ENCODE data around the gene FARP2.

FARP2 gene

DNA sequence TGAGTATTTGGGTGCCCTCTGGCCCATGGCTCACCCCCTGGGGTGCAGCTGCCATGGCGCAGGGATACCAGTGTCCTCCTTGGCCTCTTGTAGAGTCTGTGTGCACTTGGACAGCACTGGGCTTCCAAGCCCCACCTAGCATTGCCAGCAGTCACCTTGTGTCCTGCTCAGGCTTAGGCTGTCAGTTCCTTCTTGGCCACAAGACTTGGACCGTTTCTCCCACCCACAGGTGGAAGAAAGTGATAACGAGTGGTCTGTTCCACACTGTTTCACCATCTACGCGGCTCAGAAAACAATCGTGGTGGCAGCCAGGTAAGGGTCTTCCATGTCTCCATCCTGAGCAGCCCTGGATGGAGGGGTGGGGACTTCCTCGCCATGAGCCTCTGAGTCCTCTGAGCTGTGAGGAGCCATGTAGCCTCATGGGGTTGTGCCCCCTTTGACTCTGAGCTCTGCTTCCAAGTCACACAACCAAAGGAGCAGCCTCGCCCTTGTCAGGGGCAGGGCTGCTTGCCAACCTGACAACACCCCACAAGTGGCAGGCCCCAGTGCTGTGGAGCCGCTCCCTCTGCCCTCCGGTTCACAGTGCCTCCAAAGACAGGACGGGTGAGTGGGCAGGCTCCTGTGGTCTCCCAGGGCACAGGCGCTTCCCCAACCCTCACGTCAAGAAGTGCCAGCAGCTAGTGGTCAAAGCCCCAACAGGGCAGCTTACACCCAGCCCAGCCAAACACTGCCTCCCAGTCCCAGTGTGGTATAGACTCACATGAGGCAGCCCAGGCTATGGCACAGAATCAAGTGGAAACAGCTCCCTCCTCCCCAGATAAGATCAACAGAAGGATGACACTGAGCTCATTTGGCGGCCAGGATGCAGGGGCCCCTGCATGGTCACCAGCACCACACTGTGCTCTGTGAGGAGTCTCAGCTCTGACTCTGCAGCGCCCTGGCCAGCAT is 133.9 kb downstream of the FARP2 start:
- Histone ChIP-seq H3K4me1 (ENCODE audit: insufficient read depth, low read length, poor library complexity, severe bottlenecking) (peaks cover 3% of the 10 kb centered on the region), H3F3A (ENCODE audit: low read depth) (no peaks in the 10 kb centered on the region), H3K4me3 (ENCODE audit: low read length, poor library complexity, severe bottlenecking) (no peak overlapping the region), H4K20me1 (ENCODE audit: insufficient read depth, low read length, poor library complexity, severe bottlenecking) (no peaks in the 10 kb centered on the region), H3K9me2 (replicated peaks; ENCODE audit: low read depth, low read length) (no peaks in the 10 kb centered on the region), H3K9ac (ENCODE audit: low read depth, low read length, poor library complexity, severe bottlenecking) (no peak overlapping the region), H3K27me3 (ENCODE audit: insufficient read depth, low read length, poor library complexity, severe bottlenecking) (no peaks in the 10 kb centered on the region), H2AFZ (ENCODE audit: low read length) (no peak overlapping the region), H3K36me3 (ENCODE audit: insufficient read depth, low read length) (no peaks in the 10 kb centered on the region; the same call in 1 of the 2 replicates), H3K79me2 (ENCODE audit: insufficient read depth, low read length) (no peaks in the 10 kb centered on the region), H3K4me2 (ENCODE audit: low read depth, low read length, poor library complexity, severe bottlenecking) (no peak overlapping the region), H3K9me3 (ENCODE audit: insufficient read depth, low read depth, low read length) (no peaks in the 10 kb centered on the region)
- no peak for TF ChIP-seq EZH2phosphoT487 (IDR thresholded peaks at IDR 0.05; ENCODE audit: borderline replicate concordance)
- TF ChIP-seq, protein P1, sequence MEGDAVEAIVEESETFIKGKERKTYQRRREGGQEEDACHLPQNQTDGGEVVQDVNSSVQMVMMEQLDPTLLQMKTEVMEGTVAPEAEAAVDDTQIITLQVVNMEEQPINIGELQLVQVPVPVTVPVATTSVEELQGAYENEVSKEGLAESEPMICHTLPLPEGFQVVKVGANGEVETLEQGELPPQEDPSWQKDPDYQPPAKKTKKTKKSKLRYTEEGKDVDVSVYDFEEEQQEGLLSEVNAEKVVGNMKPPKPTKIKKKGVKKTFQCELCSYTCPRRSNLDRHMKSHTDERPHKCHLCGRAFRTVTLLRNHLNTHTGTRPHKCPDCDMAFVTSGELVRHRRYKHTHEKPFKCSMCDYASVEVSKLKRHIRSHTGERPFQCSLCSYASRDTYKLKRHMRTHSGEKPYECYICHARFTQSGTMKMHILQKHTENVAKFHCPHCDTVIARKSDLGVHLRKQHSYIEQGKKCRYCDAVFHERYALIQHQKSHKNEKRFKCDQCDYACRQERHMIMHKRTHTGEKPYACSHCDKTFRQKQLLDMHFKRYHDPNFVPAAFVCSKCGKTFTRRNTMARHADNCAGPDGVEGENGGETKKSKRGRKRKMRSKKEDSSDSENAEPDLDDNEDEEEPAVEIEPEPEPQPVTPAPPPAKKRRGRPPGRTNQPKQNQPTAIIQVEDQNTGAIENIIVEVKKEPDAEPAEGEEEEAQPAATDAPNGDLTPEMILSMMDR (conservative IDR thresholded peaks at IDR 0.05; ENCODE audit: low read length): no peak

DNA sequence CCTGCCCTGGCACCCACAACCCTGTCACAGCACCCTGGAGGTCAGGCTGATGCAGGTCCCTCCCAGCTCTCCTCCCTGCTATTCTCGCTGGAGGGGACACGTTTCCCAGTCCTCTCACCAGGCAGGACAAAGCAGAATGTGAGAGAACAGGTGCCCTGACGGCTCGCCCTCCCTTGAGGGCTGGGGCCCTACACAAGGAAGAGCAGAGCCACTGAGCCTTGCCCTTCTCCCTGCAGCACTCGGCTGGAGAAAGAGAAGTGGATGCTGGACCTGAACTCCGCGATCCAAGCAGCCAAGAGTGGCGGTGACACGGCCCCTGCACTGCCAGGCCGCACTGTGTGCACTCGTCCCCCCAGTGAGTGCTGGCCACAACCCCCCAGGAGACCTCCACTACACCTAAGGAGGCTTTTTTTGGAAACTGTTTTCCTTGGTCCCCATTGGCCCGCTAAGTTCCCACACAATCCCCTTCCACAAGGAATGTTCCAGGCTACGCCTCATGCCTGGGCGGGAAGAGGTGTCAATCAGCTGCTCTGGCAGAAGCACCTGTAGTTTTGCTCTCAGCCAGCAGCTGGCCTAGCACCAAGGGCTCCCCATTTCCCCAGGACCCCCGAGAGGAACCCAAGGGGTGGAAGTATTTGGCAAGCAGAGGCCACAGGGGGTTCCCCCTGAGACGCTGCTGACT is 134.9 kb downstream of the FARP2 start:
- H3F3A ChIP-seq (ENCODE audit: low read depth): no peaks in the 10 kb centered on the region
- peaks cover 3% of the 10 kb centered on the region for H3K4me1 ChIP-seq (ENCODE audit: insufficient read depth, low read length, poor library complexity, severe bottlenecking)
- H3K9me3 ChIP-seq (ENCODE audit: insufficient read depth, low read depth, low read length): no peaks in the 10 kb centered on the region
- no peaks in the 10 kb centered on the region for H3K79me2 ChIP-seq (ENCODE audit: insufficient read depth, low read length)
- TF ChIP-seq, protein P1 (conservative IDR thresholded peaks at IDR 0.05; ENCODE audit: low read length): no peak
- no peak for TF ChIP-seq EZH2phosphoT487 (IDR thresholded peaks at IDR 0.05; ENCODE audit: borderline replicate concordance)
- H3K9me2 ChIP-seq (replicated peaks; ENCODE audit: low read depth, low read length): no peaks in the 10 kb centered on the region
- no peaks in the 10 kb centered on the region for H3K27me3 ChIP-seq (ENCODE audit: insufficient read depth, low read length, poor library complexity, severe bottlenecking)
- no peak overlapping the region for H3K9ac ChIP-seq (ENCODE audit: low read depth, low read length, poor library complexity, severe bottlenecking)
- H2AFZ ChIP-seq (ENCODE audit: low read length): no peak overlapping the region
- no peak overlapping the region for H3K4me2 ChIP-seq (ENCODE audit: low read depth, low read length, poor library complexity, severe bottlenecking)
- peaks cover 8% of the 10 kb centered on the region; the same call in 1 of the 2 replicates for H3K36me3 ChIP-seq (ENCODE audit: insufficient read depth, low read length)
- H3K4me3 ChIP-seq (ENCODE audit: low read length, poor library complexity, severe bottlenecking): no peak overlapping the region
- H4K20me1 ChIP-seq (ENCODE audit: insufficient read depth, low read length, poor library complexity, severe bottlenecking): no peaks in the 10 kb centered on the region

DNA sequence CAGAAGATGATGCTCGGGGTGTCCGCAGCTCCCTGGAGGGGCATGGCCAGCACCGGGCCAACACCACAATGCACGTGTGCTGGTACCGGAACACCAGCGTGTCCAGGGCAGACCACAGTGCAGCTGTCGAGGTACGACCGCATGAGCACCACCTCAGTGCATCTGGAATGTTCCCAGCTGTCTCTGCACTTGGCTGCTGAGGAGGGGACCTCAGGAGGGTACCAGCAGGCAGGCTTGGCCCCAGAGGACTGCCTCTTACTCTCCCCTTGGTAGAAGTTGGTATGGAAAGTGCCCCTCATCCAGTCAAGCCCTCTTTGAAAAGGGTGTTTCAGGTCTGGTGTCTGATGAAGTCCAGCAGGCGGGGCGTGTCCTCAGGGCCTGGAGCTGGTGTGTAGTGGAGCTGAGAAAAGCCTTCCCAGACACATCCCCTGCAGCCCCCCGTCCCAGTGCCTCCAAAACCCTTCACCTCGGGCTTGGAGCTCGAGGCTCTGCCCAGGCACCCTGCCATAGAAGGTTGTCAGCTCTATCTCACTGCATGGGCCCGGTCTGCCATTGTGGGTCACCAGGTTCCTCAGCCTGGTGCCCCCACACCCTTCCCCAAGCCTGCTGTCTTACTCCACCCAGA is 135.6 kb downstream of the FARP2 start:
- H3F3A ChIP-seq (ENCODE audit: low read depth): no peaks in the 10 kb centered on the region
- TF ChIP-seq, protein P1 (conservative IDR thresholded peaks at IDR 0.05; ENCODE audit: low read length): no peak
- TF ChIP-seq EZH2phosphoT487 (IDR thresholded peaks at IDR 0.05; ENCODE audit: borderline replicate concordance): no peak
- H3K27me3 ChIP-seq (ENCODE audit: insufficient read depth, low read length, poor library complexity, severe bottlenecking): no peaks in the 10 kb centered on the region
- H3K9ac ChIP-seq (ENCODE audit: low read depth, low read length, poor library complexity, severe bottlenecking): no peak overlapping the region
- peaks cover 12% of the 10 kb centered on the region; the same call in 1 of the 2 replicates for H3K36me3 ChIP-seq (ENCODE audit: insufficient read depth, low read length)
- H3K79me2 ChIP-seq (ENCODE audit: insufficient read depth, low read length): no peaks in the 10 kb centered on the region
- H4K20me1 ChIP-seq (ENCODE audit: insufficient read depth, low read length, poor library complexity, severe bottlenecking): no peaks in the 10 kb centered on the region
- no peak overlapping the region for H3K4me2 ChIP-seq (ENCODE audit: low read depth, low read length, poor library complexity, severe bottlenecking)
- no peaks in the 10 kb centered on the region for H3K9me2 ChIP-seq (replicated peaks; ENCODE audit: low read depth, low read length)
- peaks cover 3% of the 10 kb centered on the region for H3K4me1 ChIP-seq (ENCODE audit: insufficient read depth, low read length, poor library complexity, severe bottlenecking)
- no peaks in the 10 kb centered on the region for H3K9me3 ChIP-seq (ENCODE audit: insufficient read depth, low read depth, low read length)
- no peak overlapping the region for H3K4me3 ChIP-seq (ENCODE audit: low read length, poor library complexity, severe bottlenecking)
- no peak overlapping the region for H2AFZ ChIP-seq (ENCODE audit: low read length)

Data from Loucy (cell line).